OCI-LY3 (cell line): ENCODE measurements around the gene WWOX.

Experiments used
- EZH2phosphoT487 ChIP-seq: fragments of 200-600 bp; shearing (Covaris generic); IDR thresholded peaks from 2 replicates; pipeline ENCODE4 v1.6.1; 2018; ENCODE audit warnings: antibody characterized with exemption, mixed run types, low read depth
- TF ChIP-seq, protein P1 (sequence below): fragments of 200-600, 300-600 bp; sonication (generic); IDR thresholded peaks from 2 replicates; pipeline ENCODE4 v1.5.1; 2014; ENCODE audit warnings: antibody characterized with exemption, low read length, low read depth

DNA sequence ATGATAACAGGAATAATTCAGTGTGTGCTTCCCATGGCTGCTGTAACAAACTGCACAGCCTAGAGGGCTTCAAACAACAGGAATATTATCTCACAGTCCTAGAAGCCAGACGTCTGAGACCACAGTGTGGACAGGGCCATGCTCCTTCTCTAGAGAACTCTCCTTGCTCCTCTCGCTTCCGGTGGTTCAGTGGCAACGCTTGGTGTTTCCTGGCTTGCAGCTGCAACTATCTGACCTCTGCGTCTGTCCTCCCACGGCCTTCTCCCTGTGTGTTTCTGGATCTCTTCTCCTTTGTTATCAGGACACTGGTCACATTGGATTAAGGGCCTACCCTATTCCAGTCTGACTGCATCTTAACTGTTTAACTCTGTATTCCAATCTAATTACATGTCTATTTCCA, 1086.7 kb downstream of the WWOX start:
- TF ChIP-seq, protein P1, sequence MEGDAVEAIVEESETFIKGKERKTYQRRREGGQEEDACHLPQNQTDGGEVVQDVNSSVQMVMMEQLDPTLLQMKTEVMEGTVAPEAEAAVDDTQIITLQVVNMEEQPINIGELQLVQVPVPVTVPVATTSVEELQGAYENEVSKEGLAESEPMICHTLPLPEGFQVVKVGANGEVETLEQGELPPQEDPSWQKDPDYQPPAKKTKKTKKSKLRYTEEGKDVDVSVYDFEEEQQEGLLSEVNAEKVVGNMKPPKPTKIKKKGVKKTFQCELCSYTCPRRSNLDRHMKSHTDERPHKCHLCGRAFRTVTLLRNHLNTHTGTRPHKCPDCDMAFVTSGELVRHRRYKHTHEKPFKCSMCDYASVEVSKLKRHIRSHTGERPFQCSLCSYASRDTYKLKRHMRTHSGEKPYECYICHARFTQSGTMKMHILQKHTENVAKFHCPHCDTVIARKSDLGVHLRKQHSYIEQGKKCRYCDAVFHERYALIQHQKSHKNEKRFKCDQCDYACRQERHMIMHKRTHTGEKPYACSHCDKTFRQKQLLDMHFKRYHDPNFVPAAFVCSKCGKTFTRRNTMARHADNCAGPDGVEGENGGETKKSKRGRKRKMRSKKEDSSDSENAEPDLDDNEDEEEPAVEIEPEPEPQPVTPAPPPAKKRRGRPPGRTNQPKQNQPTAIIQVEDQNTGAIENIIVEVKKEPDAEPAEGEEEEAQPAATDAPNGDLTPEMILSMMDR, result no peak
- TF ChIP-seq EZH2phosphoT487, result no peak
